ENCODE results near the gene DRC1. TPM values are rescaled to one million over a fixed set of nuclear protein-coding genes. Genes with fewer than 3 reads are reported as not detected.

The DRC1 gene
- total RNA-seq, 1 experiment from 2014 or later = not detected

DNA sequence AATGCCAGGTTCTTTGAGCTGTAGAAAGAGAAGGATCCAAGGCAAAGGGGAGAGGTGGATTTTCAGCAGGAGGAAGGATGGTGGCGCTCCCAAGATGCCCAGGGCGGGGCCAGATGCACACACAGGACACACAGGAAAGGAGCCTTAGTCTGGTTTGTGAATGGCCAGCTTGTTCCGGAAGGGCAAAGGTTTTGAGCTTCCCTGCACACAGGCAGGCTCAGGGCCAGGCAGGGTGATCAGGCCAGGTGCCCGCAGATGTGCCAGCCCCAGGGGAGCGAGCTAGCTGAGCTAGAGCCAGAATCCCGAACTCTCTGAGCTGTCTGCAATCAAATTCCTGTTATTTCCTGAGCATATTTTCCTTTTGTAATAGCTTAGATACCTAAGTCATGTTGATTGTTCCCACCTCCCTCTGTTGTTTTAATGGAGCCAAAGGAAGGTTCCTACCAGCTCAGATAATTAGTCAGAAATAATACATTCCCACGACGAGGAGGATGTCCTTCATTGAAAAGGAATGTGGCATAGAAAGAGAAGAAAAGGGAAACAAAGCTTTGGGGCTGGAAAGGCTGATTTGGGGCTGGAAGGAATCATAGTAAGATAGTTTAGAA, 89.9 kb downstream of the DRC1 start:
- DNase-seq (ENCODE audit: low spot score) = no peak

DNA sequence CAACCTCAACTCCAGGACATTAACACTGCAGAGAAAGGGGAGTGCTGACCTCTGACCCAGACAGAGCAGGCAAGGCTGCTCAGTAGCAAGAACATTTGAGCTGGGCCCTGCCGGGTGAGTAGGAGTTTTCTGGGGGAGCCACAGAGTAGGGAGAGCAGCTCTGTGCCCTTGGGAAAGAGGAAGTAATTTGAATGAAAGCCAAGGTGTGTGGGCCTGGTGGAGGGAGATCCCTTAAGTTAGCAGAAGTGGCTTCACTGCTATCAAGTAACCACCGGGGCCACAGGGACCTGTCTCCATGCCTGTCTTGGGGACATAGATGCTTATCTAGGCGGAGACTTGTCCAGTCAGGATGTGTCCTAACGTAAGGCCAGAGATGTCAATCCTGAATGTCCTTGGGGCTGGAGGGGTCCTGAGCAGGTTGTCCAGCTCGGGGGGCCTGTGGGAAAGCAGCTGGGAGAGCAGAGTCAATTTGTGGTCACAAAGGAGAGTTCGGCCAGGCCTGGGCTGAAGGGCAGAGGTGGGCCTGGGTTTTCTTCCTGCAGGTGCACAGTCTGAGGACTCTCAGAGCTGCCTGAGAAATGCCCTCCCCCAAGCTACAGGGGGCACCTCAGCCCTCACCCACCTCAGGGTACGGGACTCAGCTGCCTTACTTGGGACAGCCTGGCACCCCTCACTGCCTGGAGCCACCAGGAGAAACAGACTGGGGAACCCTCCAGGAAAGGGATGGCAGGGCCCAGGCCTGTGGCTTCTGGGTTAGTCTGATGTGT, 91.2 kb downstream of the DRC1 start:
- DNase-seq (ENCODE audit: low spot score) = no peak

DNA sequence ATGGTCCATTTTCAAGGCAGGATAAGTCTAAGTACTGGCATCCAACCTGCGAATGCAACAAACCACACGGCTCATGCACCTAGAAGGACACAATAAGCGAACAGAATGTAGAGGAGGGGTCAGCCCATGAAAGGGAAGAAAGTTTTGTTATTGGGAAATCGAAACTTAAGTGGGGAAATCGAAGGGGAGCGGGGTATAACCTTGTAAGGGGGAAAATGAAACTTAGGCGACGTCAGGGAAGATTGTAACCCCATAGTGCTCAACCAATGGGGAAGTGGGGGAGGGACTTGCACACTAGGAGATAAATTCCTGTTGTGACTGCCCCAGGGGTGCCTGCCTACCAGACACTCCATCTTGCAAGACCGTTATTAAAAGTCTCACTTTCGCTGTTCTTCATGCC, 91.8 kb downstream of the DRC1 start:
- DNase-seq (ENCODE audit: low spot score) = no peak

DNA sequence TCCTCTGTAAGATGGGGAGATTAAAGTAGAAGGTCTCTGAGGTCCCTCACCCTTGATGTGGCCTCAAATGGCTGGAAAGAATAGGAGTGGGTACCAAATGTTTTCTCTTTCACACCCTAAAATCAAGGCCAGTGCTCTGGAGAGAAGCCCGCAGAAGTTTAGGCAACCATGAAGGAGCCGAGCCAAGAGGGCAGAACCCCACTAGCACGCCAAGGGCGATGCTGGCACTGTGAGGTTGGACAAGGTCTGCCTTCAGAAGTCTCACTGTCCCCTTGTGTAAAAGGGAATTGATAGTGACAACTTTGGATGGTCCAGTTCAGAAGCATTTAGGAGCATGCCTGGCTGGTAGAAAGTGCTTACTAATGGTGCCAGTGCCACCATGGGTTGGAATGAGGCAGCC, 92.5 kb downstream of the DRC1 start:
- DNase-seq (ENCODE audit: low spot score) = no peak

DNA sequence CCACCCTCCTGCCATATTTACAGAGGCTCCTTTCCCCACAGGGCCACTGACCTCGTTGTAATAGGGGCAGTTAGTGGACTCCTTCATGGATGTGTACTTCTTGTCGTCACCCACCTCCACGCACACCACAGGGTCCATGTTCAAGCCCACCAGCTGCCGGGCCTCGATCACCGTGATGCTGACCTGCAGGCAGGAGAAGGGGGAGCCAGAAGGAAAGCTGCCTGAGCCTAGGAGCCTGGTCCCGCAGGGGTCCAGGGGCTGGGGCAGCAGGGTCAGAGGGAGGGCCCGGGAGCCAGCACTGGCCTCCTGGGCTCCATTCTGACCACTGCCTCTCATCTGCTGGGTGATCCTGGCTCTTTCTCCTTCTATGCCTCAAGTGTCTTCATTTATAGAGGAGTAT, 93.2 kb downstream of the DRC1 start:
- no peak for DNase-seq (ENCODE audit: low spot score)

DNA sequence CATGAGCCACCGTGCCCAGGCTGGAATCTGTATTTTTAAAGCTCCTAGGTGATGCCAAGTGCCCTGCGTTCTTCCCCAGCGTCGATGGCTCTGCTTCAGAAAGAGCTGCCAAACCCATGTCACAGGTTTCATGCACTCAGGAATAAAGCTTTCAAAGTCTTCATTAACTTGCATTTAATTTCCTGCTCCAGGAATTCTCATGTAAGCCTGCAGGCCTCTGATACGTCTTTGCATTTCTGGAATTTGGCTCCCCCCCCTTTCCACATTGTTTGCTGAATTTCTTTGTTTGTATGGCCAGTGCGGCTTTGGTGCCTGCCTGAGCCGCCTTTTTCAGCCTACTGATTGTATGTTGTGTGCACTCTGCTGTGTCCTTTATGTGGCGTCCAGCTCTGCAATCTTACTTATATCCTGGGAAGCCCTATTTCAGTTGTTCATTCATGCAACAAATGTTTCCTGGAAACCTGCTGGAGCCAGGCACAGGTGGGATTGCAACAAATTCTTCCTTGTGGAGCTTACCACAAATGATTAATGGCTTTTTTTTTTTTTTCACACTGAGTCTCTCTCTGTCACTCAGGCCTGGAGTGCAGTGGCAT, 94.1 kb downstream of the DRC1 start:
- DNase-seq (ENCODE audit: low spot score) = no peak

DNA sequence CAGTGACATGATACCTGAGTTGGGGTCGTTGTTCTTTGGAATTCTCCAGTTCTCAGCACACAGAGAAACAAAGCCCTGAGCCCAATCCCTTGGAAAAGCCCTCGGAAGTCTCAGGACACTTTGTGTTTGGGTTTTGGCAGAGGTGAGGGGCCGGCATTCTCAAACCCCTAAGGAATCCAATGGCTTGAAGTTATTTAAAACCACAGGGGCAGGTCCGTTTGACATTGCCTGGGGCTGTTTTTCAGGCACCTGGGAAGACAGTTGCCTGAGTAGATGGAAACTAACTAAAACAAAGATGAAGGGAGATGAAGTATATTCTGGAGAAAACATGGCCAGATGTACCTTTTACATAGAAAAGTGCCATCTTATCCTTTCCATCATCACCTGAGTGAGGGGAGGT, 98.7 kb downstream of the DRC1 start:
- DNase-seq (ENCODE audit: low spot score) = no peak

DNA sequence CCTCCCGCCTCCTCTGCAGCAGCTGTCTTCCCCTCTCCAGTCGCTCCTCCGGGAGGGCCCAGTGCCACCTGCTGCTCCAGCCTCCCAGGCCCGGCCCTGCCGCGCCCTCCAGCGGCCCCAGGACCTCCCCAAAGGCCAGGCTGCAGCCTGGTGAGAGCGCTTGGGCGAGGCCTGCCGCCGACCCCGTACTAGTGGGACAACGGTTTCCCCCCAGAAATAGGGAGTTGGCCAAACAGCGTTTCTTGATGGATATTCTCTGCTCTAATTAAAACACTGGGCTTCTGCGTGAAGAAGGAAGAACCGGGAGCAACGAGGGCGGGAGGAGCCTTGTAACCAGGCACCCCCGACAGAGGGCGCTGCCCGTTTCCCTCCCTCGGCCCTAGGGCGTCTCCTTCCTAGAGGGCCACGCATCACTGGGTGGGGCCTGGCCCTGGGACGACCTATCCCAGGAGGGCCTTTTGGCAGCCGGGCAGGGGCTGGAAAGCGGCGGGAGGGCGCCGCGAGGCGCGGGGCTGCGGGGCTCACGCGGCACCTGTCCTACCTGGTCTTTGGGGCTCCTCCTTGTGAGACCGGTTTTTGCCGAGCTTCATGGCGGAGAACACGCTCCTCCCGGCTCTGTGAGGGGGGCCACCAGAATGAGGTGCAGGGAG, 101.6 kb downstream of the DRC1 start:
- DNase-seq (ENCODE audit: low spot score) = peak; percentile 78

DNA sequence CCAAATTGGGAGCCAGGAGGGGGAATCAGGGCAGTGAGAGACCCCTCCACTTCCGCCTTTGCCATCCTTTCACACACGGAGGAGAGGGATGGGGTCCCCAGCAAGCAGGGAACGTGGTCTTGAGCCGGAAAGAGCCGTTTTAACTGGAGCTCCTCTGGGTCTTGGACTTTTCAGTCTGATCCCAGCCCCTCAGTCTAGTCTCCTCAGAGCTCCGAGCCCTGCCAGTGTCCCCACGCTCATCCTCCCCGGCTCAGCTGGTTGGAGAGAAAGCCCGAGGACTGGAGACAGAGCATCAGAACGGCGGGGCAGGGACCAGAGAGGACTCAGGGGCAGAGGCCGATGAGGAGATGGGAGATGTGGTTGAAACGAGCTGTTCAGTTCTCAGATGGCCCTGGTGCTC, 102.3 kb downstream of the DRC1 start:
- no peak for DNase-seq (ENCODE audit: low spot score)

DNA sequence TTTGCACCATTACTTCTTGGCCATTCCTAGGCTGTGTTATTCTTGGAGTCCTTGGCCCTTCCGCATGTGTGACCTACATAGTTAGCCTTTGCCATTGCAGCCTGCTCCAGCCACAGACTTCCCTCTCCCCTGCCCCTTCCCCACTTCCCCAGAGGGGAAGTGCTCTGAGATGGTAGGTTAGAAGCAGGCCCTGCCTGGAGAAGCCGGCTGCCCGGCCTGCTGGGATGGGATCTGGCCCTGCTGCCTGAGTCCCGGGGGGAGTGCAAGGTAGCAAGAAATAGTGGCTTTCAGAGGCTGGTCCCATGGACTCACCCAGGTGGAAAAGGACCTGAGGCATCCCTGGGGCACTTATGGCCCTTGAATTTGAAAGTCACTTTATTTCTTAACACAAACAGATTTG, 104.6 kb downstream of the DRC1 start:
- no peak for DNase-seq (ENCODE audit: low spot score)

Other genes starting within 250 kb of the DRC1 start
- 0.33 and 0.55 TPM in 2 replicates for gene GAREM2, start 228.8 kb upstream of the DRC1 start, total RNA-seq (2014; rRNA removed; shearing (Covaris generic))
- 56.2 and 58.9 TPM in 2 replicates for gene HADHA, start 157.3 kb upstream of the DRC1 start, total RNA-seq (2014; rRNA removed; shearing (Covaris generic))
- 25.2 and 26.6 TPM in 2 replicates for gene HADHB, start 157.0 kb upstream of the DRC1 start, total RNA-seq (2014; rRNA removed; shearing (Covaris generic))
- gene SELENOI, start 55.8 kb upstream of the DRC1 start, total RNA-seq (2014; rRNA removed; shearing (Covaris generic)) = 23.6 and 32.9 TPM in 2 replicates
- 0.16 and 0.28 TPM in 2 replicates for gene ADGRF3, start 55.1 kb upstream of the DRC1 start, total RNA-seq (2014; rRNA removed; shearing (Covaris generic))
- gene OTOF, start 76.2 kb downstream of the DRC1 start, total RNA-seq (2014; rRNA removed; shearing (Covaris generic)) = under 0.01 TPM in 1 of 2 replicates, not detected in the other
- not detected in 2 replicates for gene CIB4, start 239.4 kb downstream of the DRC1 start, total RNA-seq (2014; rRNA removed; shearing (Covaris generic))